ENCODE results near the gene WDR73.
"Not testable (repeated sequence)": the region's sequence is repeated elsewhere in the genome, so short reads cannot be mapped to it uniquely, and the experiment has no call there.

The WDR73 gene

GRCh38 chr15:84653910-84654688 is at the start of gene WDR73:
Gene WDR73 (minus strand): TSS chr15:84654283. CDS start chr15:84654274, 9 bp downstream.
- DNase-seq = peak; percentile 80

GRCh38 chr15:84703808-84704207 is 49.7 kb upstream of the WDR73 start:
- DNase-seq = no peak

GRCh38 chr15:84702961-84703482 is 48.9 kb upstream of the WDR73 start:
- no peak for DNase-seq

GRCh38 chr15:84699538-84700191 is 45.6 kb upstream of the WDR73 start:
- no peak for DNase-seq

GRCh38 chr15:84697236-84697990 is 43.3 kb upstream of the WDR73 start:
- DNase-seq = no peak

GRCh38 chr15:84696757-84697156 is 42.7 kb upstream of the WDR73 start:
- no peak for DNase-seq

GRCh38 chr15:84690342-84690741 is 36.3 kb upstream of the WDR73 start:
- DNase-seq = no peak

- no peak for DNase-seq
Observed at GRCh38 chr15:84689858-84690257, 35.8 kb upstream of the WDR73 start.

- not testable (repeated sequence) for DNase-seq
Observed at GRCh38 chr15:84686446-84686845, 32.4 kb upstream of the WDR73 start.

- no peak for DNase-seq
Observed at GRCh38 chr15:84685304-84685703, 31.2 kb upstream of the WDR73 start.

GRCh38 chr15:84684092-84684491 is 30.0 kb upstream of the WDR73 start:
- no peak for DNase-seq

- no peak for DNase-seq
Observed at GRCh38 chr15:84681831-84682230, 27.7 kb upstream of the WDR73 start.

- no peak for DNase-seq
Observed at GRCh38 chr15:84671211-84671610, 17.1 kb upstream of the WDR73 start.

- DNase-seq = no peak
Observed at GRCh38 chr15:84669726-84670125, 15.6 kb upstream of the WDR73 start.

GRCh38 chr15:84668221-84668982 is 14.3 kb upstream of the WDR73 start:
- no peak for DNase-seq

GRCh38 chr15:84666373-84666772 is 12.3 kb upstream of the WDR73 start:
- no peak for DNase-seq

- DNase-seq = no peak
Observed at GRCh38 chr15:84661001-84661400, 6.9 kb upstream of the WDR73 start.

GRCh38 chr15:84659904-84660781 is 6.1 kb upstream of the WDR73 start:
- no peak for DNase-seq

GRCh38 chr15:84658788-84659411 is 4.8 kb upstream of the WDR73 start:
- no peak for DNase-seq

- peak; percentile 40 for DNase-seq
Observed at GRCh38 chr15:84658080-84658787, 4.2 kb upstream of the WDR73 start, which contains the start of gene NMB. Gene NMB (minus strand): TSS chr15:84658199. CDS start chr15:84658152, 47 bp downstream.

Measured in GOT3 (cell line).